K562 (cell line): ENCODE results near the gene ZNF219. TPM values are rescaled to one million over a fixed set of nuclear protein-coding genes. Genes with fewer than 3 reads are reported as not detected.

Experiments
- CBX2 ChIP-seq: fragments of 200-600 bp; sonication (generic); IDR thresholded peaks from one replicate; pipeline ENCODE4 v1.6.1; 2012; ENCODE audit warnings: mild to moderate bottlenecking, low read length, inconsistent platforms; ENCODE audit not compliant: insufficient read depth, poor library complexity, severe bottlenecking
- CC2D1A ChIP-seq: fragments of 450-650 bp; IDR thresholded peaks from 2 replicates; pipeline ENCODE4 v1.6.1; 2017; ENCODE audit warnings: mild to moderate bottlenecking
- CLOCK ChIP-seq: fragments of 250-450 bp; sonication (Bioruptor Pico); IDR thresholded peaks from 2 replicates; pipeline ENCODE4 v1.4.0; 2020; ENCODE audit warnings: mild to moderate bottlenecking, moderate library complexity, borderline replicate concordance
- DPF2 ChIP-seq: fragments of 450-650 bp; IDR thresholded peaks from 2 replicates; pipeline ENCODE4 v1.6.1; 2016
- E2F8 ChIP-seq: fragments of 450-650 bp; IDR thresholded peaks from 2 replicates; pipeline ENCODE4 v1.7.1; 2018; ENCODE audit warnings: mild to moderate bottlenecking, low read depth; ENCODE audit not compliant: partially characterized antibody
- KLF10 ChIP-seq: fragments of 250-450 bp; sonication (Bioruptor Pico); IDR thresholded peaks from 2 replicates; pipeline ENCODE4 v1.6.1; 2021; ENCODE audit warnings: matching md5 sums
- NFATC3 ChIP-seq: fragments of 450-650 bp; IDR thresholded peaks from 2 replicates; pipeline ENCODE4 v1.6.1; 2017; ENCODE audit warnings: mild to moderate bottlenecking
- NR2C2 ChIP-seq, 2 experiments: fragments of 200-800 bp in 1 of 2; sonication (Bioruptor generic) in 1 of 2; sonication (generic) in 1 of 2; formaldehyde crosslinking in 1 of 2; IDR thresholded peaks; 2 replicates each; pipeline versions ENCODE4 v1.6.1 to v1.8.0; 2016 to 2022; ENCODE audit warnings: mild to moderate bottlenecking in 1 of 2, missing compliant biosample characterization in 1 of 2, missing genetic modification characterization in 1 of 2, missing genetic modification reagents in 1 of 2
- RAD21 ChIP-seq, 2 experiments: fragments of 250-450 bp in 1 of 2; fragments of 450-650 bp in 1 of 2; sonication (Bioruptor Pico) in 1 of 2; formaldehyde crosslinking in 1 of 2; IDR thresholded peaks in 1 of 2; conservative IDR thresholded peaks in 1 of 2; 2 replicates each; pipeline versions ENCODE4 v1.4.0 to v1.8.0; 2020 to 2022; ENCODE audit warnings: mild to moderate bottlenecking in 2 of 2, moderate library complexity in 1 of 2
- RBM22 ChIP-seq: fragments of 200-400 bp; formaldehyde crosslinking; IDR thresholded peaks from 2 replicates; pipeline ENCODE4 v1.6.1; 2018; ENCODE audit warnings: low read length, low read depth; ENCODE audit not compliant: poor library complexity, severe bottlenecking
- RNF2 ChIP-seq: sonication (generic); IDR thresholded peaks from 2 replicates; pipeline ENCODE4 v1.6.1; 2016
- ZBTB2 ChIP-seq: fragments of 450-650 bp; IDR thresholded peaks from 2 replicates; pipeline ENCODE4 v1.6.1; 2016; ENCODE audit warnings: antibody characterized with exemption
- ZBTB43 ChIP-seq: sonication (generic); formaldehyde crosslinking; IDR thresholded peaks from 2 replicates; pipeline ENCODE4 v1.8.0; 2023; ENCODE audit warnings: mild to moderate bottlenecking, missing genetic modification reagents
- ZC3H4 ChIP-seq: sonication (generic); formaldehyde crosslinking; IDR thresholded peaks from 2 replicates; pipeline ENCODE4 v1.9.0; 2021; ENCODE audit warnings: missing genetic modification reagents, borderline replicate concordance
- ZNF445 ChIP-seq: fragments of 250-450 bp; sonication (Bioruptor Pico); IDR thresholded peaks from 2 replicates; pipeline ENCODE4 v1.4.0; 2020; ENCODE audit warnings: low read depth, mild to moderate bottlenecking, moderate library complexity
- ZNF79 ChIP-seq: fragments of 250-450 bp; sonication (Bioruptor Pico); IDR thresholded peaks from 2 replicates; pipeline ENCODE4 v1.4.0; 2020; ENCODE audit warnings: low read depth, mild to moderate bottlenecking, moderate library complexity
- polyA plus RNA-seq, 8 experiments: library from polyadenylated mRNA; depleted of rRNA in 4 of 8; stranded (reverse) in 5 of 8; unstranded in 3 of 8; fragments of >200 nt; fragmentation: Nextera tagmentation in 2 of 8; fragmentation: Illumina TruSeq in 1 of 8; extraction: Ambion mirVana in 2 of 8; extraction: Trizol in 1 of 8; gene quantifications; 2 replicates each; pipeline versions ENCODE4 v1.2.1 to v1.2.3, GENCODE V29; 2011 to 2014; ENCODE audit warnings: inconsistent platforms in 1 of 8, missing spikeins in 1 of 8
- total RNA-seq, 7 experiments: library from RNA; depleted of rRNA in 6 of 7; stranded (reverse); fragments of >200 nt in 6 of 7; fragmentation: Illumina TruSeq in 2 of 7; extraction: Trizol in 2 of 7; gene quantifications; 2 replicates each; pipeline versions ENCODE4 v1.2.1 to v1.2.3, GENCODE V29; 2011 to 2021; ENCODE audit warnings: low replicate concordance in 1 of 7
- TF ChIP-seq, protein P1 (sequence below), 3 experiments: IDR thresholded peaks in 2 of 3; conservative IDR thresholded peaks in 1 of 3; 2 replicates each; pipeline ENCODE4 v1.5.1; 2011 to 2012; ENCODE audit warnings: low read length in 3 of 3, mild to moderate bottlenecking in 3 of 3, control low read depth in 2 of 3, improper control_type of control experiment in 1 of 3, inconsistent platforms in 1 of 3, low read depth in 1 of 3, mixed read lengths in 1 of 3, moderate library complexity in 1 of 3; ENCODE audit not compliant: insufficient read depth in 2 of 3

The ZNF219 gene
- total and polyA plus RNA-seq, 9 of the 15 experiments (the other 6 are each of a cell fraction or from before 2014, with no cell fraction given): 0.29 to 10.6 (median 2.8) TPM

- TF ChIP-seq E2F8 (peak; percentile 14), KLF10 (CRISPR knock-in tag) (no peak), NR2C2 (CRISPR knock-in tag; IDR thresholded peaks at IDR 0.05) (no peak), NR2C2 (tag; IDR thresholded peaks at IDR 0.05) (peak; percentile 94), CC2D1A (peak; percentile 81), ZC3H4 (CRISPR knock-in tag) (no peak), NFATC3 (peak; percentile 92), CLOCK (CRISPR knock-in tag) (no peak), ZNF445 (CRISPR knock-in tag) (no peak), DPF2 (peak; percentile 9), RBM22 (no peak), RNF2 (no peak), CBX2 (no peak), ZBTB43 (CRISPR knock-in tag) (peak; percentile 76; the same call in 1 of the 2 replicates), ZBTB2 (0 out of 2 replicates have a peak, but pooled peaks have one; percentile 1), RAD21 (CRISPR knock-in tag; conservative IDR thresholded peaks at IDR 0.05 in 1 of 2, IDR thresholded peaks at IDR 0.05 in 1 of 2) (peak; percentile 90 to 92), ZNF79 (no peak)
- TF ChIP-seq, protein P1, sequence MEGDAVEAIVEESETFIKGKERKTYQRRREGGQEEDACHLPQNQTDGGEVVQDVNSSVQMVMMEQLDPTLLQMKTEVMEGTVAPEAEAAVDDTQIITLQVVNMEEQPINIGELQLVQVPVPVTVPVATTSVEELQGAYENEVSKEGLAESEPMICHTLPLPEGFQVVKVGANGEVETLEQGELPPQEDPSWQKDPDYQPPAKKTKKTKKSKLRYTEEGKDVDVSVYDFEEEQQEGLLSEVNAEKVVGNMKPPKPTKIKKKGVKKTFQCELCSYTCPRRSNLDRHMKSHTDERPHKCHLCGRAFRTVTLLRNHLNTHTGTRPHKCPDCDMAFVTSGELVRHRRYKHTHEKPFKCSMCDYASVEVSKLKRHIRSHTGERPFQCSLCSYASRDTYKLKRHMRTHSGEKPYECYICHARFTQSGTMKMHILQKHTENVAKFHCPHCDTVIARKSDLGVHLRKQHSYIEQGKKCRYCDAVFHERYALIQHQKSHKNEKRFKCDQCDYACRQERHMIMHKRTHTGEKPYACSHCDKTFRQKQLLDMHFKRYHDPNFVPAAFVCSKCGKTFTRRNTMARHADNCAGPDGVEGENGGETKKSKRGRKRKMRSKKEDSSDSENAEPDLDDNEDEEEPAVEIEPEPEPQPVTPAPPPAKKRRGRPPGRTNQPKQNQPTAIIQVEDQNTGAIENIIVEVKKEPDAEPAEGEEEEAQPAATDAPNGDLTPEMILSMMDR (IDR thresholded peaks at IDR 0.05 in 2 of 3, conservative IDR thresholded peaks at IDR 0.05 in 1 of 3; ENCODE audit: insufficient read depth in 2 of 3, low read depth in 1 of 3, low read length in 3 of 3): peak; percentile 92 to 93 (median 92)
Observed at GRCh38 chr14:21104448-21105060, 6.1 kb upstream of the ZNF219 start (continued).
